CD8-positive, alpha-beta memory T cell (primary cell): Measurements from ENCODE around the gene CALM1. TPM values are rescaled to one million over a fixed set of nuclear protein-coding genes. Genes with fewer than 3 reads are reported as not detected.

ENCODE experiments used
- CTCF ChIA-PET: fragments of 350-600 bp; sonication (Branson Sonifier 250); formaldehyde crosslinking; loops from one replicate; lab custom pipeline; 2021; ENCODE audit warnings: antibody characterized with exemption; lab: Charles Lee
- POLR2A ChIA-PET: fragments of 350-600 bp; sonication (Branson Sonifier 250); formaldehyde crosslinking; loops from one replicate; lab custom pipeline; 2021; ENCODE audit warnings: antibody characterized with exemption; lab: Charles Lee
- DNase-seq, 5 donors: peaks; one replicate each; pipeline versions ENCODE4 v3.0.0 to v3.0.0-alpha.2; 2020 to 2022; ENCODE audit warnings: mixed read lengths in 1 of 5
- H3K27ac ChIP-seq: one replicate; pipeline ENCODE4 v1.7.0; 2013; ENCODE audit warnings: low read depth, mild to moderate bottlenecking, low read length, moderate library complexity
- H3K27me3 ChIP-seq: 2 replicates; pipeline ENCODE4 v1.7.0; 2013; ENCODE audit warnings: low read length, mild to moderate bottlenecking; ENCODE audit not compliant: insufficient read depth, poor library complexity, severe bottlenecking
- H3K36me3 ChIP-seq: 2 replicates; pipeline ENCODE4 v1.7.0; 2013; ENCODE audit warnings: mild to moderate bottlenecking, low read length, moderate library complexity; ENCODE audit not compliant: insufficient read depth
- H3K4me1 ChIP-seq: 2 replicates; pipeline ENCODE4 v1.7.0; 2013; ENCODE audit warnings: mild to moderate bottlenecking, low read length, moderate library complexity; ENCODE audit not compliant: insufficient read depth
- H3K4me3 ChIP-seq: 2 replicates; pipeline ENCODE4 v1.7.0; 2013; ENCODE audit warnings: mild to moderate bottlenecking, low read length
- H3K9me3 ChIP-seq: 2 replicates; pipeline ENCODE4 v1.7.0; 2013; ENCODE audit warnings: mild to moderate bottlenecking, low read length
- H3K27ac Mint-ChIP-seq, 8 donors: one replicate each; pipeline ENCODE4 v1.8.0; 2020 to 2021; ENCODE audit warnings: mixed read lengths in 8 of 8, mild to moderate bottlenecking in 6 of 8, inconsistent platforms in 3 of 8, moderate library complexity in 3 of 8
- H3K27me3 Mint-ChIP-seq, 2 donors: one replicate each; pipeline ENCODE4 v1.8.0; 2020 to 2021; ENCODE audit warnings: mixed read lengths in 2 of 2, mild to moderate bottlenecking in 1 of 2, moderate library complexity in 1 of 2
- H3K36me3 Mint-ChIP-seq, 3 donors: one replicate each; pipeline ENCODE4 v1.8.0; 2020 to 2021; ENCODE audit warnings: mixed read lengths in 3 of 3, inconsistent platforms in 1 of 3, mild to moderate bottlenecking in 1 of 3
- H3K4me1 Mint-ChIP-seq, 3 donors: one replicate each; pipeline ENCODE4 v1.8.0; 2020 to 2021; ENCODE audit warnings: mixed read lengths in 3 of 3, inconsistent platforms in 1 of 3, mild to moderate bottlenecking in 1 of 3
- H3K4me3 Mint-ChIP-seq, 7 donors: one replicate each; pipeline ENCODE4 v1.8.0; 2020 to 2021; ENCODE audit warnings: mixed read lengths in 7 of 7, mild to moderate bottlenecking in 6 of 7, moderate library complexity in 4 of 7, inconsistent platforms in 2 of 7
- H3K9me3 Mint-ChIP-seq, 5 donors: one replicate each; pipeline ENCODE4 v1.8.0; 2020 to 2022; ENCODE audit warnings: mixed read lengths in 5 of 5, mild to moderate bottlenecking in 3 of 5, moderate library complexity in 2 of 5, inconsistent platforms in 1 of 5
- polyA plus RNA-seq: library from polyadenylated mRNA; unstranded; fragments of 300-500 nt; fragmentation: Illumina TruSeq; gene quantifications from one replicate; pipeline ENCODE4 v1.2.3, GENCODE V29; 2021
- total RNA-seq, 2 experiments: library from RNA; stranded (reverse); gene quantifications; one replicate each; pipeline ENCODE4 v1.2.3, GENCODE V29; 2021

Gene CALM1
- total and polyA plus RNA-seq, 3 experiments from 2014 or later, result 575 to 3,107 (median 587) TPM

- Mint-ChIP-seq H3K4me1 (peaks cover 55 to 57% (median 55%) of the 10 kb centered on the region in 3 donors), H3K9me3 (no peaks in the 10 kb centered on the region), H3K27ac (peak overlapping the region; percentile 97 to 100 (median 99)), H3K4me3 (peak overlapping the region; percentile 96 to 100 (median 100)), H3K27me3 (peaks cover 0 to 13% of the 10 kb centered on the region in 2 donors), H3K36me3 (peaks cover 34 to 54% (median 41%) of the 10 kb centered on the region in 3 donors)
- ChIA-PET POLR2A (interaction anchor here (10.5 kb wide), 1 partner anchor 15 kb away, joined by 345 read pairs; no protein-coding TSS in a partner anchor), CTCF (interaction anchor here (1.6 to 4.0 kb wide), 5 partner anchors 16 to 361 kb away, joined by 3 to 45 read pairs (median 12); no protein-coding TSS in a partner anchor)
- Histone ChIP-seq H3K9me3 (no peaks in the 10 kb centered on the region), H3K36me3 (peaks cover 35% of the 10 kb centered on the region), H3K27ac (peak overlapping the region; percentile 90), H3K4me3 (peak overlapping the region; percentile 72), H3K27me3 (no peaks in the 10 kb centered on the region), H3K4me1 (peaks cover 51% of the 10 kb centered on the region)
- peak; percentile 49 to 83 (median 76) for DNase-seq
Measured at GRCh38 chr14:90398315-90398839, 1.5 kb downstream of the CALM1 start.

GRCh38 chr14:90398841-90399540, 2.2 kb downstream of the CALM1 start:
- Mint-ChIP-seq H3K9me3 (no peaks in the 10 kb centered on the region), H3K27me3 (peaks cover 0 to 13% of the 10 kb centered on the region in 2 donors), H3K27ac (peak overlapping the region; percentile 97 to 100 (median 99)), H3K36me3 (peaks cover 38 to 60% (median 44%) of the 10 kb centered on the region in 3 donors), H3K4me3 (peak overlapping the region; percentile 96 to 100 (median 100)), H3K4me1 (peaks cover 61 to 64% (median 61%) of the 10 kb centered on the region in 3 donors)
- Histone ChIP-seq H3K27me3 (no peaks in the 10 kb centered on the region), H3K9me3 (no peaks in the 10 kb centered on the region), H3K4me3 (peak overlapping the region; percentile 72), H3K36me3 (peaks cover 41% of the 10 kb centered on the region), H3K4me1 (peaks cover 55% of the 10 kb centered on the region), H3K27ac (peak overlapping the region; percentile 90)
- CTCF ChIA-PET, result interaction anchor here (0.9 to 4.0 kb wide), 15 partner anchors 10 to 360 kb away, joined by 3 to 45 read pairs (median 4); no protein-coding TSS in a partner anchor
- POLR2A ChIA-PET, result interaction anchor here (1.1 to 10.5 kb wide), 3 partner anchors 10 to 359 kb away, joined by 4 to 345 read pairs (median 4); no protein-coding TSS in a partner anchor
- DNase-seq, result no peak

DNA sequence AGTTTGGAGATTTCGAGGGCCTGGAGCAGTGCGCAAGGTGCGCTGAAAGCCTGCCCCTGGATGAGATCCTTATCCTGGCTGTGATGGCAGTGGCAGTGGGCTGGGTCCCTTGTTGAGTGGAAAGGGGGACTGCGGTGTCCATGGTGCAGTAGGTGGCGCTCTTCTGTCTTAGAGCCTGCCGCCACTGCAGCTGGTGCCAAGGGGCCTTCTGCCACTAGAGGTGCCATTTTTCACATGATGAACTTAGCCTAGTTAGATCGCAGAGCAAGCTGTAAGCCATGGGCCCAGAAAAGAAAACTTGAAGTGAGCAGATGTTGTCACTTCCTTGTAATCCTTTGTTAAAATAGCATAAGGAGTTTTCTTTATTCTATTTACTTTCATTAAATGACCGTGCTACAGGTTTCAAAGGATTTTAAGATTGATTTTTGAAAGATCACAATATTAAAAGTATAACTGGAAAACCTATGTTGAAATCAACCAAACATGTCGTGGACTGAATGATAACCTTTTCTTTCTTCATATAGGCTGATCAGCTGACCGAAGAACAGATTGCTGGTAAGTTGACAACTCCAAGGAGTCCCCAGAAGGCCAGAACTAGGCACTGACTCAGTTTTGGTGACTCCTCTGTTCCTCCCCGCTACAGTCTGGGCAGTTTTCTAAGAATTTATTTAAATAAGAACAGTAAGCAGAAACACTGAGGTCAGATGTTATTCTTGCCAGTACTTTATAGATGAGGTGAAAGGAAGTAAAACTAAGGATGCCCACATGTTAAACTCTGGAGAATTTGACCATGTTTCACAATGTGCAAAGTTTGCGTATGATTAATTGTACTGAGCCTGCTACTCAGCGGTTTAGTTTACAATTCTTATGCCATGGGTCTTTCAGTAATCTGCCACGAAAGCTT, 3.0 kb downstream of the CALM1 start:
- peaks cover 66 to 71% (median 69%) of the 10 kb centered on the region in 3 donors for H3K4me1 Mint-ChIP-seq
- H3K9me3 Mint-ChIP-seq, result no peaks in the 10 kb centered on the region
- peak overlapping the region; percentile 96 to 100 (median 100) for H3K4me3 Mint-ChIP-seq
- peak overlapping the region; percentile 97 to 100 (median 99) for H3K27ac Mint-ChIP-seq
- H3K4me1 ChIP-seq, result peaks cover 55% of the 10 kb centered on the region
- peak overlapping the region; percentile 90 for H3K27ac ChIP-seq
- H3K27me3 Mint-ChIP-seq, result peaks cover 0 to 13% of the 10 kb centered on the region in 2 donors
- CTCF ChIA-PET, result interaction anchor here (0.6 to 4.0 kb wide), 24 partner anchors 10 to 359 kb away, joined by 3 to 45 read pairs (median 4); no protein-coding TSS in a partner anchor
- POLR2A ChIA-PET, result interaction anchor here (0.6 to 10.5 kb wide), 6 partner anchors 9 to 458 kb away, joined by 3 to 345 read pairs (median 4); partner anchors contain the start of gene NRDE2
- peaks cover 43 to 68% (median 44%) of the 10 kb centered on the region in 3 donors for H3K36me3 Mint-ChIP-seq
- no peaks in the 10 kb centered on the region for H3K9me3 ChIP-seq
- H3K27me3 ChIP-seq, result no peaks in the 10 kb centered on the region
- peak; percentile 74 to 91 (median 83) for DNase-seq
- H3K4me3 ChIP-seq, result peak overlapping the region; percentile 72
- H3K36me3 ChIP-seq, result peaks cover 49% of the 10 kb centered on the region

- H3K27ac ChIP-seq, result no peak overlapping the region
- ChIA-PET POLR2A (interaction anchor here (1.7 to 10.5 kb wide), 2 partner anchors 8 to 17 kb away, joined by 4 to 345 read pairs; no protein-coding TSS in a partner anchor), CTCF (interaction anchor here (0.7 to 4.0 kb wide), 10 partner anchors 10 to 357 kb away, joined by 3 to 45 read pairs (median 4); no protein-coding TSS in a partner anchor)
- Mint-ChIP-seq H3K27ac (peak overlapping the region; percentile 52 to 99 (median 90)), H3K27me3 (peaks cover 0 to 13% of the 10 kb centered on the region in 2 donors), H3K36me3 (peaks cover 52 to 80% (median 53%) of the 10 kb centered on the region in 3 donors), H3K4me1 (peaks cover 71 to 82% (median 78%) of the 10 kb centered on the region in 3 donors), H3K4me3 (peak overlapping the region; percentile 40 to 100 (median 99)), H3K9me3 (no peaks in the 10 kb centered on the region)
- DNase-seq, result no peak
- H3K4me3 ChIP-seq, result no peak overlapping the region
- peaks cover 55% of the 10 kb centered on the region for H3K4me1 ChIP-seq
- peaks cover 62% of the 10 kb centered on the region for H3K36me3 ChIP-seq
- H3K27me3 ChIP-seq, result no peaks in the 10 kb centered on the region
- no peaks in the 10 kb centered on the region for H3K9me3 ChIP-seq
Measured at GRCh38 chr14:90400904-90401561, 4.2 kb downstream of the CALM1 start.

- peak overlapping the region in 7 of 8 donors; percentile 75 to 99 (median 89) for H3K27ac Mint-ChIP-seq
- H3K9me3 Mint-ChIP-seq, result no peaks in the 10 kb centered on the region
- POLR2A ChIA-PET, result interaction anchor here (10.5 kb wide), 1 partner anchor 18 kb away, joined by 345 read pairs; no protein-coding TSS in a partner anchor
- CTCF ChIA-PET, result interaction anchor here (1.1 to 4.0 kb wide), 5 partner anchors 19 to 356 kb away, joined by 3 to 45 read pairs (median 3); no protein-coding TSS in a partner anchor
- Histone ChIP-seq H3K4me3 (no peak overlapping the region), H3K27me3 (no peaks in the 10 kb centered on the region), H3K4me1 (peaks cover 50% of the 10 kb centered on the region), H3K36me3 (peaks cover 70% of the 10 kb centered on the region), H3K9me3 (no peaks in the 10 kb centered on the region), H3K27ac (no peak overlapping the region)
- H3K4me1 Mint-ChIP-seq, result peaks cover 74 to 86% (median 84%) of the 10 kb centered on the region in 3 donors
- H3K36me3 Mint-ChIP-seq, result peaks cover 53 to 86% (median 56%) of the 10 kb centered on the region in 3 donors
- DNase-seq, result peak in 1 of 5 donors; percentile 28
- H3K4me3 Mint-ChIP-seq, result peak overlapping the region; percentile 34 to 100 (median 71)
- peaks cover 0 to 10% of the 10 kb centered on the region in 2 donors for H3K27me3 Mint-ChIP-seq
Measured at GRCh38 chr14:90402016-90402415, 5.2 kb downstream of the CALM1 start.

GRCh38 chr14:90403065-90403464, 6.2 kb downstream of the CALM1 start:
- Histone ChIP-seq H3K27me3 (no peaks in the 10 kb centered on the region), H3K36me3 (peaks cover 70% of the 10 kb centered on the region), H3K27ac (no peak overlapping the region), H3K4me3 (no peak overlapping the region), H3K4me1 (peaks cover 50% of the 10 kb centered on the region), H3K9me3 (no peaks in the 10 kb centered on the region)
- H3K36me3 Mint-ChIP-seq, result peaks cover 53 to 91% (median 56%) of the 10 kb centered on the region in 3 donors
- no peak for DNase-seq
- CTCF ChIA-PET, result interaction anchor here (1.2 to 1.3 kb wide), 2 partner anchors 34 to 358 kb away, joined by 3 to 4 read pairs; no protein-coding TSS in a partner anchor
- H3K9me3 Mint-ChIP-seq, result no peaks in the 10 kb centered on the region
- peak overlapping the region; percentile 29 to 99 (median 77) for H3K27ac Mint-ChIP-seq
- POLR2A ChIA-PET, result interaction anchor here (0.5 to 10.5 kb wide), 2 partner anchors 19 to 35 kb away, joined by 4 to 345 read pairs; no protein-coding TSS in a partner anchor
- H3K27me3 Mint-ChIP-seq, result peaks cover 0 to 8% of the 10 kb centered on the region in 2 donors
- peak overlapping the region in 5 of 7 donors; percentile 26 to 99 (median 38) for H3K4me3 Mint-ChIP-seq
- peaks cover 76 to 90% (median 87%) of the 10 kb centered on the region in 3 donors for H3K4me1 Mint-ChIP-seq
